ENCODE data around the gene RBM3.

The RBM3 gene

DNA sequence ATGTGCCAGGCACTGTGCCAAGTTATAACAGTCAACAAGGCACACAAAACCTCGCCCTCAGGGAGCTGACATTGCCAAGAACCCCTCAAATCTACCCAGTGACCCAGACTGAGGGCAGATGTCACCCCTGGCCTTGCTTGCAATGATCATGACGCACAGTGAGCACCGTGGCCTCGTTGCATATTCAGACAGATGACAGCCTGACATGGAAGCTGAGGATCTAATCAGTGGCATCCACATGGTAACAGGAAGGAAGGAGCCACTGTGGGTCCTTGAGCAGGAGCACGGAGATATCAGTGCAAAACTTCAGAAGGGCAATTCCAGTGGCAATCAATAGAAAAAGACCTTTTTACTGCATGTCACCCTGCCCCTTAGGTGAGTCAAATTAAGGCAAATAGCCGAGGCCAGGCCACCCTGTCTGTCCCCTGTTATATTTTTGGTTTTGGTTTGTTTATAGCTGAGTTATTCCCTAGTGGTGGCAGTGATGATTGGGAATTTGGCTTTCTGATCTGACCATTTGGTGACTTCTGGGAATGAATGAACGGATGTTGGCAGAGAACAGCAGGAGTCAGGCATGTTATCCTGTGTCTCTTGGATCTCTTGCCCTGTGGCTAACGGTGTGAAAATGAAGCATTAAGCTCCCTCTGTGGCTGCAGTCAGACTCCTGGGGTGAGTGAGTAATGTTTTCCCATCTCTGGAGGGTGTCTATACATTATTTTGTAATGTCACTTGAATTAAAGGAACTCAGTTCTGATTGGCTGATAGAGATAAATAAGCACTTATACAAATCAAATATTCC is 43.5 kb downstream of the RBM3 start:
- no peak for DNase-seq (ENCODE audit: low read depth in 1 of 2, low spot score in 1 of 2)

DNA sequence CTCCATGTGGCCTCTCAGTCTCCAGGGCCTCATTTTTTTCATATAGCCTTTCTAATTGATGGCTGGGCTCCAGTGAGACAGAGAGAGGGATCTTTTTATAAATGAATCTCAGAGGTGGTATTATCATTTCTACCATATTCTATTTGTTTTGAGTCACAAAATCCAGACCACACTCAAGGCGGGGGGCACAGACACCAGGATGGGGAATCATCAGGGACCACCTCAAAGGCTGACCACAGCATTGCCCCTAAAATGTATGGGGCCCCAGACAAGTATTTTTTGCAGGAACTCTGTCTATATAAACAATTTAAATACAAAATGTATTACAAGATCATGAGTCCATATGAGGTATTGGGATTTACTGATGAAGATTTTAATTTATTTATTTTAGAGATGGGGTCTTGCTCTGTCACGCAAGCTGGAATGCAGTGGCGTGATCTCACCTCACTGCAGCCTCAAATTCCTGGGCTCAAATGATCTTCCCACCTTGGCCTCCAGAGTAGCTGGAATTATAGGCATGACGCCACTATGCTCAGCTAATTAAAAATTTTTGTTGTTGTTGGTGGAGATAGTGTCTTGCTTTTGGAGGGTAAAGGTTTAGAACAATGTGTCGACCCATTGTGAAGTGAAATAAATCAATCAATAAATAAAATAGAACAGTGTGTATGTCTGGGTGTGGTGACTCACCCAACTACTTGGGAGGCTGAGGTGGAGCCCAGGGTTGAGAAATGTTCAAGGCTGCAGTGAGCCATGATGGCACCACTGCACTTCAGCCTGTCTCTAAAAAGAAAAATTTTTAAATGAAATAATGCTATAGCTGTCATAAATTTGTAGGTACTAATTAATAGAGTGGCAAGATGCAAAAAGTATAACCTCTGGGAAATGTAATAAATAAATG is 52.4 kb downstream of the RBM3 start:
- DNase-seq (ENCODE audit: low read depth in 1 of 2, low spot score in 1 of 2) = no peak
